ENCODE results near the gene NUPR1.
"Not testable (repeated sequence)": the region's sequence is repeated elsewhere in the genome, so short reads cannot be mapped to it uniquely, and the experiment has no call there.

Gene NUPR1, protein sequence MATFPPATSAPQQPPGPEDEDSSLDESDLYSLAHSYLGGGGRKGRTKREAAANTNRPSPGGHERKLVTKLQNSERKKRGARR

DNA sequence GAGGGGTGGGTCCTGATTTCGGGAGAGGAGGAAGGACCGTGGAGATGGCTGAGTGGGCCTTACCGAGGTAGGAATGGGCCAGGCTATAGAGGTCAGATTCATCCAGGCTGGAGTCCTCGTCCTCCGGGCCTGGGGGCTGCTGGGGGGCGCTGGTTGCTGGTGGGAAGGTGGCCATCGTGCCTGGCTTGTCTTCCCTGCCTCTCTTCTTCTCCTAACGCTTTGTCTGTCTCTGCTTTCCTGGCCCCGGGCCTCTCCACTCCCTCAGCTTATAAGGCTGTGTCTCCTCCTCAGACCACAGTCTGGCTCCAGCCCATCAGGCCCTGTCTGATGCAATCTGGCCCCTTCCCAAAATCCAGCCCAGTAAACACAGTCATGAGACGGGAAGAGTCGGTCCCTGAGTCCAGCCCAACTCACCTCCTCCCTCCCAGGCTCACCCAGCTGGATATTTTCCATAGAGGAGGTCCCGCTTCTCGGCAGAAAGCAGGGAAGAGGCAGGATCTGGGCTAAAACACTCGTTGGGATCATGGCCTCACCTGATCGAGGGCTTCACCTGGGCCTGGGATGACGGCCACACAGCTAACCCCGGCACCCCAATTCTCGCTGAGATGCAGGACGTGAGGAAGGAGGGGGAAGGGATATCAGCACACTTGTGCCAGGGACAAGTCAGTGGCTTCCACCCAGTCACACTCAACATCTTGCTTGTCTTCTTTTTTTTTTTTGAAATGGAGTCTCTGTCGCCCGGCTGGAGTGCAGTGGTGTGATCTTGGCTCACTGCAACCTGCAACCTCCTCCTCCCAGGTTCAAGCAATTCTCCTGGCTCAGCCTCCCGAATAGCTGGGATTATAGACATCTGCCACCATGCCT, at the start of gene NUPR1:
Gene NUPR1 (minus strand): TSS at position 242 of the 864 bp plus-strand sequence. CDS start 67 bp downstream, at position 175.
- DNase-seq: no peak

GRCh38 chr16:28587386-28587785, 48.6 kb upstream of the NUPR1 start:
- no peak for DNase-seq

- DNase-seq: no peak
Observed at GRCh38 chr16:28586466-28586865, 47.7 kb upstream of the NUPR1 start.

DNA sequence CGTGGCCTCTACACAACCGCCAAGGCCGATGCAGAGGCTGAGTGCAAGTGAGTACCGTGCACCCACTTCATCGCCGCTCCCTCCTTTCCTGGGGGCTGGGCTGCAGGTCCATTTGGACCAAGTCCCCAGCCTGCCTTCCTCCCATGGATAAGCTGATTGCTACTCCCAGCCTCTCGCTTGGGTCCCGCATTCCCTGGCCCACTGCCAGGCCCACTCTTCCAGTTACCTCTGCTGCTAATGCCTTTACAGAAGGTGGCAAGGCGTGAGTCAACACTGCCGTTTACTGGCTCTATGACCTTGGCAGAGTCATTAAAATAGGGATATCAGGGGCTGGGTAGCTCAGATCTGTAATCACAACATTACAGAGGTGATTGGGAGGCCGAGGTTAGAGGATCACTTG, 46.9 kb upstream of the NUPR1 start:
- DNase-seq: no peak

DNA sequence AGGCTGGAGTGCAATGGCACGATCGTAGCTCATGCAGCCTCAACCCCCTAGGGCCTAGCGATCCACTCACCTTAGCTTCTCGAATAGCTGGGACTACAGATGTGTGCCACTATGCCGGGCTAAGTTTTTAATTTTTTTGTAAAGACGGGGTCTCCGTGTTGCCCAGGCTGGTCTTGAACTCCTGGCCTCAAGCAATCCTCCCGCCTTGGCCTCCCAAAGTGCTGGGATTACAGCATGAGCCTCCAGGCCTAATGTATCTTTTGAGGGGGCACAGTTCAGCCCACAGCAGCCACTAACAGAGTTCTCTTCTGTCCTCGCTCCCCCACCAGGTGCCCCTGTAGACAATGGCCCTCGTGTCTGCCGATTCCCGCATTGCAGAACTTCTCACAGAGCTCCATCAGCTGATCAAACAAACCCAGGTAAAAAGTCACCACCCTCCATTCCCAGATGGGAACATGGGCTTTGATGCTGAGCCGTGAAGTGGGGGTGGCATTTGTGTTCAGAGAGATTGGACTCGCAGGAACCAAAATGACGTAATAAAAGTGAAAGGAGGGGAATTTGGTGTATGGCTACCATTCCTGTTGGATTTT, 42.0 kb upstream of the NUPR1 start:
- DNase-seq: no peak

GRCh38 chr16:28575446-28576109, 36.8 kb upstream of the NUPR1 start:
- DNase-seq: no peak

- DNase-seq: no peak
Observed at GRCh38 chr16:28574925-28575324, 36.2 kb upstream of the NUPR1 start.

DNA sequence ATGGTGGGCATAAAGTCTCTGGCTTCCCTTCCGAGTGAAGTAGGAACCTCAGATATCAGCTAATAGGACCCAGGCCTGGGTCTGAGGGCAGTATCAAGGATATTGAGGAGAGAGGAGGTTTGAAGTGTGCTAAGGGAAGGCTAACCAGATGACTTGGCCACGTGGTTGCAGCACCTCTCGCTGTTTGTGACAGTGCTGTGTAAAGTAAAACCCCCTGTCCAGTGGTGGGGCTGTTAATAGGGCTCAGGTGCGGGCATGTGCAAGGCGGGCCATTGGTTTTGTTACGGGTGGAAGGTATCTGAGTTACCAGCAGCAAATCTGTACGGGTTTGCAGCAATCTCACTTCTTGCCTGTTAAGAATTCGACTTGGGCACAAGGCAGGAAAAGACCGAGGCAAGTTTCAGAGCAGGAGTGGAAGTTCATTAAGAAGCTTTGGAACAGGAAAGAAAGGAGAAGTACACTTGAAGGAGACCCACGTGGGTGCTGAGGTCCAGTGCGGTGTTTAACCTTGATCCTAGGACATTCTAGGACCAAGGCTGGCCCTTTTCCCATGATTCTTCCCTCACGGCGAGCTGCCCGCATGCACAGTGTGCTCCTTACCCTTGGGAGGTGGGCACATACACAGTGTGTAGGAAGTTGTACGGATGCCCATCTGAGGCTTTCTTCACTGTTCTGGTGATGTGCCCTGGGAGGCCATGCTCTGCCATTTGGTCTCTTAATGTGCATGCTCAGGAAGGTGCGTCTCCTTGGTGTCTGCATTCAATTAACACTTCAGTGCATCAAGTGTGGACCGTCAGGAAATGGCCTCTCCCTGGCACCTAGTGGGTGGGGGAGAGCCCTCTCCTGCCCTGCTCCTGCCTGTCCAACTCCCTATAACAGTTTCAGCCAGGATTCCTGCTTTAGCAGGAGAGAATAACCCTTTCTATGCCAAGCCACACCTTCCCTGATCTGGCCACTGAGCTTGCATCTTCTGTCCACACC, 35.3 kb upstream of the NUPR1 start:
- DNase-seq: no peak

- DNase-seq: no peak
Observed at GRCh38 chr16:28572696-28573510, 34.1 kb upstream of the NUPR1 start.

- no peak for DNase-seq
Observed at GRCh38 chr16:28569968-28570752, 31.4 kb upstream of the NUPR1 start.

DNA sequence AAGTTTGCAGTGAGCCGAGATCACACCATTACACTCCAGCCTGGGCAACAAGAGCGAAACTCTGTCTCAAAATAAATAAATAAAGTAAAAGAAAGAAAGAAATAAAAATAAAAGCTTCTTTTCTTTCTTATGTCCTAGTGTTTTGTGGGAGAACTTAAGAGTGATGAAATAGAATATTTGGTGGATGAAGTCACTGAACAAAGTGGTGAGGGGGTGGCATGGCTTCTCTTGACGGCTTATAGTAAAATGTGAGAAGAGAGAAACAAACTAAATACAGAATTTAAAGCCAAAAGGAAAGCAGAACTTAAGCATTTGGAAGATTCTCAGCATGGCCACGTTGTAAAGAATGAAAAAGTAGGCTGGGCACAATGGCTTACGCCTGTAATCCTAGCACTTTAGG, 30.2 kb upstream of the NUPR1 start:
- DNase-seq: no peak

GRCh38 chr16:28567292-28567691, 28.5 kb upstream of the NUPR1 start:
- no peak for DNase-seq

DNA sequence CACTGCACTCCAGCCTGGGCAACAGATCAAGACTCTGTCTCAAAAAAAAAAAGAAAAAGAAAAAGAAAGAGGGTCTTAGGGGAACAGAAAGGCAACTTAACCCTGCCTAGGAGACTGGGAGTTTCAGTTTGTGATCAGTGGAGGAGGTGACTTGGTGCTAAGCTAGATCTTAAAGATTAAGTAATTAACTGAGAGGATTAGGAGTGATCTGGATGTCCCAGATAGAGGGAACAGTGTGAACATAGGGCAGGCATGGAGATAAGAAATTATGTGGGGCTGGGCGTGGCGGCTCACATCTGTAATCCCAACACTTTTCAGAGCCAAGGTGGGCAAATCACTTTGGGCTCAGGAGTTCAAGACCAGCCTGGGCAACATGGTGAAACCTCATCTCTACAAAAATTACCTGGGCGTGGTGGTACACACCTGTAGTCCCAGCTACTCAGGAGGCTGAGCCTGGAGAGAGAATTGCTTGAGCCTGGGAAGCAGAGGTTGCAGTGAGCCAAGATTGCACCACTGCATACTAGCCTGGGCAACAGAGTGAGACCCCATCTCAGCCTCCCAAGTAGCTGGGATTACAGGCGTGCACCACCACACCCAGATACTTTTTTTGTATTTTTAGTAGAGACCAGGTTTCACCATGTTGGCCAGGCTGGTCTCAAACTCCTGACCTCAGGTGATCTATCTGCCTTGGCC, 27.6 kb upstream of the NUPR1 start:
- DNase-seq: not testable (repeated sequence)

DNA sequence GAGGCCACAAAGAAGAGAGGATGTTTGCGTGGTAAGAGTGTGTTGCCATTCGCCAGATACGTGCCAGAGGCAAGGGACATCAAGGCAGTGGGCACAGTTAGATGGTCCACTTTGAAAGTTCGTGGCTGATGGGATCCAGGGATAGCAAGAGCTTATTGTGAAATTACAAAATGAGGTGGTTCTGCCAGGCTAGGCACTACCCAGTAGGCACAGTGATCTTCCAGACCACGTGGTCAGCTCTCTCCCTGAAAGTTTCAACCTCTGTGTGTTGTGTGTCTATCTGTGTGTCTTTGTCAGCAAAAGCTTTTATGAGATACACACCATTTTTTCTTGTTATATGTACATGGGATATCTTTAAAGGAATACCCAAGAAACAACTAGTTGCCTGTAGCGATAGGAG, 24.4 kb upstream of the NUPR1 start:
- DNase-seq: no peak

- DNase-seq: no peak
Observed at GRCh38 chr16:28562199-28562598, 23.4 kb upstream of the NUPR1 start.

GRCh38 chr16:28561557-28562187, 22.9 kb upstream of the NUPR1 start:
- no peak for DNase-seq

DNA sequence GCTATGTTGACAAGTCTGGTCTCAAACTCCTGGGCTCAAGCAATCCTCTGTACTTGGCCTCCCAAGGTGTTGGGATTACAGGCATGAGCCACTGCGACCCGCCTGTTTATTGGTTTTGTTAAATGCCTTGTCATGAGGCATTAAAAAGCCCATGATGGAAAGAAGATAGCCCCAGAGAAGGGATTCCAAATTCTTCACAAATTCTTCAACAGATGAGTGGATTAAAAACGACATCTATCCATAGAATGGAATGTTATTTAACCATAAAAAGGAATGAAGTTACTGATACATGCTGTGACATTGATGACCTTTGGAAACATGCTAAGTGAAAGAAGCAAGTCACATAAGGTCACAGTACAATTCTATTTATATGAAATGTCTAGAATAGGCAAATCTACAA, 19.7 kb upstream of the NUPR1 start:
- DNase-seq: no peak

DNA sequence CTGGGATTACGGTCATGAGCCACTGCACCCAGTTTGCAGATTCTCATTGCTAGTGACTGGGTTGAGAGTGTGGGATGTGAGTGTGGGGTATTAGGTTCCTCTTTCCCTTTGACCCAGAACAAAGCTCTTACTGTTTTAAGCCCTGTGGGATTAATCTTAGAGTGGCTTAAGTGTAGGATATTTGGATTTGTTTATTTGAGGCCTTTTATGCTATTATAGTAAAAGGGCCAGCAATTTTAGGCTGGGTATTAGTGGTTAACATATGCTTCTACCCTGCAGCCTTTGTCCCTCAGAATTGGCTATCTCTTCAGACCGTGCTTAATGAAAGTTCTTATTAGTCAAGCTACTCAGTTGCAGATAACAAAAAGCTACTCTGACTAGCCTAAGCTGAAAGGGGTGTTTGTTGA, 18.1 kb upstream of the NUPR1 start:
- no peak for DNase-seq

DNA sequence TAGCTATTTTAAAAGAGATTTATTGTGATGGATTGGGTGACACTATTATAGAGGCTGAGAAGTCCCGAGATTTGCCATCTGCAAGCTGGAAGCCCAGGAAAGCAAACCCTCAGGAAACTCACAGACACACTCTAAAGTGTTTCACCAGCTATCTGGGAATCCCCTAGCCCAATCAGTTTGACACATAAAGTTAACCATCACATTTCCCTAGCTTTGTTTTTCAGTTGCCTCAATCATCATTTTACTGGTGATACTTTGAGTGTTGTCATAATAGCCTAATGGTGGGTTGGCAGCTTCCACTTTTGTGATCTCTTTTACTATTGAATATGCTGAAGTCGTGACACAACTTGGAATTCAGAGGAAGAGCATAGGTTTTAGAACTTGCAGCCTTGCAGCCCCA, 16.8 kb upstream of the NUPR1 start:
- DNase-seq: no peak

All from activated CD4-positive, CD25-positive, alpha-beta regulatory T cell treated with anti-CD3 and anti-CD28 coated beads, Interleukin-2, amount 50 U/mL, for 72 hours (primary cell).